ENCODE data around the gene ZBED1.

DNA sequence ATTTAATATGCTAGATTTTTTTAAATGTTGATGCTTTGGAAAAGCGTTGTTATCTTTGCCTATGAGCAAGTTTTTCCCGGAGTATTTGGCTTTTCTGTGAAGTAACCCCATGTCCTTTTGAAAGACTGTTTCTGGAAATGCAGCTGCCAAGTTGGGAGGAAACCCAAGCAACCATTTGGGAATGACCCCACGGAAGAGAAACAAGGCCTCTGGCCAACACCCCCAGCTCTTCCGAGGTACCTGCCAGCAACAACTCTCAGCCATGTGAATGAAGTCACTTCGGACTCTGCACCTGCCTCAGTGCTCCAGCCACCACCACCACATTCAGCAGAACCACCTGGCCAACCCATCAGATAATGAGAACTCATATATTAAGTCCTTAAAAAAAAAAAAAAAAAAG is 36.2 kb upstream of the ZBED1 start:
- TF ChIP-seq POLR2A (IDR thresholded peaks at IDR 0.05; ENCODE audit: low read length) (no peak), GATA1 (IDR thresholded peaks at IDR 0.05; ENCODE audit: low read depth, low read length) (no peak)

All from erythroblast (primary cell).